ENCODE measurements around the gene USP49. TPM values are rescaled to one million over a fixed set of nuclear protein-coding genes. Genes with fewer than 3 reads are reported as not detected.

The USP49 gene
- total and polyA plus RNA-seq, 2 of the 13 experiments (the other 11 are each of a cell fraction or from before 2014, with no cell fraction given): 2.9 to 4.3 TPM

DNA sequence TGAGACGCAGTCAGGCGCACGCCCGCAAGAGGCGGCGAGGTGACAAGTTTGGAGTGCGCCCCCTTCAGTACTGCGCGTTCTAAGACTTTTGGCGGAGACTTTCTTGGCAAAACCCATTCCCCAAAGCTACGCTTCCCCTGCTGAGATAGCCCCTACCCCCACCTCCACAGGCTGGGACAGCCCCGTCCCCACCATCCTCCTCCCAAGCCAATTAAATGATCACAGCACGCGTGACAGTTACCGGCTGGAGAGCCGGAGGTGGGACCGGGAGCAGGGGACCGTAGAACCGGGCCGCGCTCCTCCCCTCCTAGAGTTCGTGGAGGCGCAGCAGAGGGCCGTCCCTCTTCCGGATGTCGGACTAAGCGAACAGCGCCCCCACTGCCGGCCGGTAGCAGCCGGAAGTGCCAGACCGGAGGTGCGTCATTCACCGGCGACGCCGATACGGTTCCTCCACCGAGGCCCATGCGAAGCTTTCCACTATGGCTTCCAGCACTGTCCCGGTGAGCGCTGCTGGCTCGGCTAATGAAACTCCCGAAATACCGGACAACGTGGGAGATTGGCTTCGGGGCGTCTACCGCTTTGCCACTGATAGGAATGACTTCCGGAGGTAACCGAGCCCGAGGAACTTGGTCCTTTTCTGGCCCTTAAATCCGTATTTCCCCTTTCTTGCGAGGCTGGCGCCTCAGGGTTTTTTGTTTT, 107.8 kb downstream of the USP49 start, which contains the start of gene TOMM6 (continued):
- no peak for TF ChIP-seq ISX (CRISPR knock-in tag; conservative IDR thresholded peaks at IDR 0.05)
- no peak for TF ChIP-seq IKZF1 (IDR thresholded peaks at IDR 0.05)
- TF ChIP-seq, protein P1, sequence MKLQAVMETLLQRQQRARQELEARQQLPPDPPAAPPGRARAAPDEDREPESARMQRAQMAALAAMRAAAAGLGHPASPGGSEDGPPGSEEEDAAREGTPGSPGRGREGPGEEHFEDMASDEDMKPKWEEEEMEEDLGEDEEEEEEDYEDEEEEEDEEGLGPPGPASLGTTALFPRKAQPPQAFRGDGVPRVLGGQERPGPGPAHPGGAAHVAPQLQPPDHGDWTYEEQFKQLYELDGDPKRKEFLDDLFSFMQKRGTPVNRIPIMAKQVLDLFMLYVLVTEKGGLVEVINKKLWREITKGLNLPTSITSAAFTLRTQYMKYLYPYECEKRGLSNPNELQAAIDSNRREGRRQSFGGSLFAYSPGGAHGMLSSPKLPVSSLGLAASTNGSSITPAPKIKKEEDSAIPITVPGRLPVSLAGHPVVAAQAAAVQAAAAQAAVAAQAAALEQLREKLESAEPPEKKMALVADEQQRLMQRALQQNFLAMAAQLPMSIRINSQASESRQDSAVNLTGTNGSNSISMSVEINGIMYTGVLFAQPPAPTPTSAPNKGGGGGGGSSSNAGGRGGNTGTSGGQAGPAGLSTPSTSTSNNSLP (IDR thresholded peaks at IDR 0.05; ENCODE audit: low read depth, low read length): no peak; the same call in 1 of the 2 replicates
- TF ChIP-seq, protein P2, sequence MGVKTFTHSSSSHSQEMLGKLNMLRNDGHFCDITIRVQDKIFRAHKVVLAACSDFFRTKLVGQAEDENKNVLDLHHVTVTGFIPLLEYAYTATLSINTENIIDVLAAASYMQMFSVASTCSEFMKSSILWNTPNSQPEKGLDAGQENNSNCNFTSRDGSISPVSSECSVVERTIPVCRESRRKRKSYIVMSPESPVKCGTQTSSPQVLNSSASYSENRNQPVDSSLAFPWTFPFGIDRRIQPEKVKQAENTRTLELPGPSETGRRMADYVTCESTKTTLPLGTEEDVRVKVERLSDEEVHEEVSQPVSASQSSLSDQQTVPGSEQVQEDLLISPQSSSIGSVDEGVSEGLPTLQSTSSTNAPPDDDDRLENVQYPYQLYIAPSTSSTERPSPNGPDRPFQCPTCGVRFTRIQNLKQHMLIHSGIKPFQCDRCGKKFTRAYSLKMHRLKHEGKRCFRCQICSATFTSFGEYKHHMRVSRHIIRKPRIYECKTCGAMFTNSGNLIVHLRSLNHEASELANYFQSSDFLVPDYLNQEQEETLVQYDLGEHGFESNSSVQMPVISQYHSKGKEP (CRISPR knock-in tag; IDR thresholded peaks at IDR 0.05): peak; percentile 59; the same call in 1 of the 2 replicates
- peak; percentile 59; the same call in 1 of the 2 replicates for TF ChIP-seq MEIS1 (CRISPR knock-in tag; IDR thresholded peaks at IDR 0.05; ENCODE audit: borderline replicate concordance)
- TF ChIP-seq EEA1 (CRISPR knock-in tag; IDR thresholded peaks at IDR 0.05; ENCODE audit: borderline replicate concordance): 0 out of 2 replicates have a peak, but pooled peaks have one; percentile 19
- TF ChIP-seq, protein P3, sequence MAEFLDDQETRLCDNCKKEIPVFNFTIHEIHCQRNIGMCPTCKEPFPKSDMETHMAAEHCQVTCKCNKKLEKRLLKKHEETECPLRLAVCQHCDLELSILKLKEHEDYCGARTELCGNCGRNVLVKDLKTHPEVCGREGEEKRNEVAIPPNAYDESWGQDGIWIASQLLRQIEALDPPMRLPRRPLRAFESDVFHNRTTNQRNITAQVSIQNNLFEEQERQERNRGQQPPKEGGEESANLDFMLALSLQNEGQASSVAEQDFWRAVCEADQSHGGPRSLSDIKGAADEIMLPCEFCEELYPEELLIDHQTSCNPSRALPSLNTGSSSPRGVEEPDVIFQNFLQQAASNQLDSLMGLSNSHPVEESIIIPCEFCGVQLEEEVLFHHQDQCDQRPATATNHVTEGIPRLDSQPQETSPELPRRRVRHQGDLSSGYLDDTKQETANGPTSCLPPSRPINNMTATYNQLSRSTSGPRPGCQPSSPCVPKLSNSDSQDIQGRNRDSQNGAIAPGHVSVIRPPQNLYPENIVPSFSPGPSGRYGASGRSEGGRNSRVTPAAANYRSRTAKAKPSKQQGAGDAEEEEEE (CRISPR knock-in tag; IDR thresholded peaks at IDR 0.05; ENCODE audit: borderline replicate concordance): no peak; the same call in 1 of the 2 replicates
- TF ChIP-seq, protein P4, sequence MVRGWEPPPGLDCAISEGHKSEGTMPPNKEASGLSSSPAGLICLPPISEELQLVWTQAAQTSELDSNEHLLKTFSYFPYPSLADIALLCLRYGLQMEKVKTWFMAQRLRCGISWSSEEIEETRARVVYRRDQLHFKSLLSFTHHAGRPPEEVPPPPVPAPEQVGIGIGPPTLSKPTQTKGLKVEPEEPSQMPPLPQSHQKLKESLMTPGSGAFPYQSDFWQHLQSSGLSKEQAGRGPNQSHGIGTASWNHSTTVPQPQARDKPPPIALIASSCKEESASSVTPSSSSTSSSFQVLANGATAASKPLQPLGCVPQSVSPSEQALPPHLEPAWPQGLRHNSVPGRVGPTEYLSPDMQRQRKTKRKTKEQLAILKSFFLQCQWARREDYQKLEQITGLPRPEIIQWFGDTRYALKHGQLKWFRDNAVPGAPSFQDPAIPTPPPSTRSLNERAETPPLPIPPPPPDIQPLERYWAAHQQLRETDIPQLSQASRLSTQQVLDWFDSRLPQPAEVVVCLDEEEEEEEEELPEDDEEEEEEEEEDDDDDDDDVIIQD (CRISPR knock-in tag; IDR thresholded peaks at IDR 0.05; ENCODE audit: low read depth): peak; percentile 58; the same call in 1 of the 2 replicates
- TF ChIP-seq RFXANK (CRISPR knock-in tag; IDR thresholded peaks at IDR 0.05): peak; percentile 39; the same call in 1 of the 2 replicates
- TF ChIP-seq CCAR2 (optimal IDR thresholded peaks at IDR 0.05; ENCODE audit: low read depth, low read length): no peak
- no peak for TF ChIP-seq ZEB1 (IDR thresholded peaks at IDR 0.05; ENCODE audit: insufficient replicate concordance, low read depth)
- TF ChIP-seq FOXJ3 (CRISPR knock-in tag; IDR thresholded peaks at IDR 0.05; ENCODE audit: borderline replicate concordance): peak; percentile 58; the same call in 1 of the 2 replicates
- TF ChIP-seq PLRG1 (conservative IDR thresholded peaks at IDR 0.05): no peak
- no peak for TF ChIP-seq NPAS2 (CRISPR knock-in tag; IDR thresholded peaks at IDR 0.05; ENCODE audit: borderline replicate concordance)
- TF ChIP-seq CEBPG (CRISPR knock-in tag; IDR thresholded peaks at IDR 0.05): peak; percentile 37; the same call in 1 of the 2 replicates
- TF ChIP-seq ZNF761 (CRISPR knock-in tag; conservative IDR thresholded peaks at IDR 0.05): 0 out of 2 replicates have a peak, but pooled peaks have one; percentile 54
- TF ChIP-seq ZNF556 (CRISPR knock-in tag; IDR thresholded peaks at IDR 0.05; ENCODE audit: borderline replicate concordance): peak; percentile 88; the same call in 1 of the 2 replicates
- TF ChIP-seq, protein P5, sequence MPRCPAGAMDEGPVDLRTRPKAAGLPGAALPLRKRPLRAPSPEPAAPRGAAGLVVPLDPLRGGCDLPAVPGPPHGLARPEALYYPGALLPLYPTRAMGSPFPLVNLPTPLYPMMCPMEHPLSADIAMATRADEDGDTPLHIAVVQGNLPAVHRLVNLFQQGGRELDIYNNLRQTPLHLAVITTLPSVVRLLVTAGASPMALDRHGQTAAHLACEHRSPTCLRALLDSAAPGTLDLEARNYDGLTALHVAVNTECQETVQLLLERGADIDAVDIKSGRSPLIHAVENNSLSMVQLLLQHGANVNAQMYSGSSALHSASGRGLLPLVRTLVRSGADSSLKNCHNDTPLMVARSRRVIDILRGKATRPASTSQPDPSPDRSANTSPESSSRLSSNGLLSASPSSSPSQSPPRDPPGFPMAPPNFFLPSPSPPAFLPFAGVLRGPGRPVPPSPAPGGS (CRISPR knock-in tag; IDR thresholded peaks at IDR 0.05): no peak; the same call in 1 of the 2 replicates
- TF ChIP-seq SP2 (CRISPR knock-in tag; IDR thresholded peaks at IDR 0.05): peak; percentile 76
- TF ChIP-seq, protein P6, sequence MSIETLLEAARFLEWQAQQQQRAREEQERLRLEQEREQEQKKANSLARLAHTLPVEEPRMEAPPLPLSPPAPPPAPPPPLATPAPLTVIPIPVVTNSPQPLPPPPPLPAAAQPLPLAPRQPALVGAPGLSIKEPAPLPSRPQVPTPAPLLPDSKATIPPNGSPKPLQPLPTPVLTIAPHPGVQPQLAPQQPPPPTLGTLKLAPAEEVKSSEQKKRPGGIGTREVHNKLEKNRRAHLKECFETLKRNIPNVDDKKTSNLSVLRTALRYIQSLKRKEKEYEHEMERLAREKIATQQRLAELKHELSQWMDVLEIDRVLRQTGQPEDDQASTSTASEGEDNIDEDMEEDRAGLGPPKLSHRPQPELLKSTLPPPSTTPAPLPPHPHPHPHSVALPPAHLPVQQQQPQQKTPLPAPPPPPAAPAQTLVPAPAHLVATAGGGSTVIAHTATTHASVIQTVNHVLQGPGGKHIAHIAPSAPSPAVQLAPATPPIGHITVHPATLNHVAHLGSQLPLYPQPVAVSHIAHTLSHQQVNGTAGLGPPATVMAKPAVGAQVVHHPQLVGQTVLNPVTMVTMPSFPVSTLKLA (IDR thresholded peaks at IDR 0.05): peak; percentile 14; the same call in 1 of the 2 replicates
